ENCODE data around the gene SURF4.

GRCh38 chr9:133368249-133368881 lies 7.5 kb downstream of the SURF4 start:
- TF ChIP-seq CTCF (IDR thresholded peaks at IDR 0.05) = no peak
- peak; percentile 18 for TF ChIP-seq POLR2AphosphoS5 (IDR thresholded peaks at IDR 0.05)
- TF ChIP-seq POLR2A (IDR thresholded peaks at IDR 0.05) = no peak

Measured in prostate gland (tissue), 2 donors.